ENCODE measurements around the gene AASDH. TPM values are rescaled to one million over a fixed set of nuclear protein-coding genes. Genes with fewer than 3 reads are reported as not detected.

The AASDH gene
- total and polyA plus RNA-seq, 2 of the 4 experiments (the other 2 are of a cell fraction), result 4.7 to 12.0 TPM

- Histone ChIP-seq H3K4me2 (ENCODE audit: low read depth, low read length) (no peak overlapping the region), H4K20me1 (ENCODE audit: insufficient read depth, low read length) (no peaks in the 10 kb centered on the region), H3K14ac (replicated peaks; ENCODE audit: low read depth, low read length) (no peak overlapping the region), H2AFZ (replicated peaks; ENCODE audit: low read length, poor library complexity) (no peak overlapping the region), H3K4me1 (ENCODE audit: control insufficient read depth, insufficient read depth, low read length) (peaks cover 6% of the 10 kb centered on the region), H3K9me1 (ENCODE audit: insufficient read depth, low read length) (no peaks in the 10 kb centered on the region), H3K9ac (ENCODE audit: low read depth, low read length) (no peak overlapping the region), H3K56ac (ENCODE audit: extremely low read depth, insufficient read depth, low read length) (no peak overlapping the region), H3K18ac (ENCODE audit: low read depth, low read length) (no peak overlapping the region), H3K9me3 (ENCODE audit: control insufficient read depth, insufficient read depth, low read length) (no peaks in the 10 kb centered on the region), H2BK20ac (ENCODE audit: low read depth, low read length) (no peak overlapping the region), H2AK5ac (ENCODE audit: low read depth, low read length) (no peak overlapping the region), H3K4me3 (ENCODE audit: insufficient read depth, low read depth, low read length) (no peak overlapping the region), H3K36me3 (ENCODE audit: control insufficient read depth, insufficient read depth, low read length) (no peaks in the 10 kb centered on the region), H3K27me3 (ENCODE audit: control insufficient read depth, insufficient read depth, low read length) (no peaks in the 10 kb centered on the region), H3K23ac (ENCODE audit: low read depth, low read length) (no peak overlapping the region), H2BK5ac (ENCODE audit: low read depth, low read length, poor library complexity, severe bottlenecking) (no peak overlapping the region), H2BK15ac (ENCODE audit: low read depth, low read length) (no peak overlapping the region), H2AK9ac (replicated peaks; ENCODE audit: low read depth, low read length, poor library complexity) (no peak overlapping the region), H4K5ac (ENCODE audit: low read depth, low read length) (no peak overlapping the region), H2BK120ac (ENCODE audit: low read depth, low read length) (no peak overlapping the region), H4K91ac (ENCODE audit: insufficient read depth, low read depth, low read length) (no peak overlapping the region), H4K8ac (ENCODE audit: low read depth in 2 of 2, low read length in 2 of 2) (no peak overlapping the region), H3K79me1 (ENCODE audit: low read depth in 1 of 2, low read length in 2 of 2) (no peaks in the 10 kb centered on the region), H3K27ac (ENCODE audit: insufficient read depth, low read length) (no peak overlapping the region), H3K4ac (ENCODE audit: low read depth, low read length) (no peak overlapping the region)
- 93% methylated on average over 6 of the region's 10 CpGs; no CpG with 5 or more reads in 1 of the 2 experiments for WGBS, 2 experiments (ENCODE audit: extremely low coverage in 2 of 2, insufficient read length in 1 of 2)
- TF ChIP-seq CTCF (conservative IDR thresholded peaks at IDR 0.05; ENCODE audit: low read depth, low read length) (no peak), RAD21 (IDR thresholded peaks at IDR 0.05; ENCODE audit: low read length) (no peak), RFX5 (IDR thresholded peaks at IDR 0.05; ENCODE audit: low read depth, low read length) (no peak), MAZ (IDR thresholded peaks at IDR 0.05; ENCODE audit: borderline replicate concordance, low read depth, low read length) (no peak), SMC3 (IDR thresholded peaks at IDR 0.05; ENCODE audit: low read depth, low read length) (no peak), CHD1 (IDR thresholded peaks at IDR 0.05; ENCODE audit: low read depth, low read length) (no peak), NFE2L2 (IDR thresholded peaks at IDR 0.05; ENCODE audit: low read depth, low read length) (no peak), FOS (IDR thresholded peaks at IDR 0.05; ENCODE audit: low read depth, low read length) (no peak), BHLHE40 (IDR thresholded peaks at IDR 0.05; ENCODE audit: low read depth, low read length) (no peak)
- TF ChIP-seq, protein P1, sequence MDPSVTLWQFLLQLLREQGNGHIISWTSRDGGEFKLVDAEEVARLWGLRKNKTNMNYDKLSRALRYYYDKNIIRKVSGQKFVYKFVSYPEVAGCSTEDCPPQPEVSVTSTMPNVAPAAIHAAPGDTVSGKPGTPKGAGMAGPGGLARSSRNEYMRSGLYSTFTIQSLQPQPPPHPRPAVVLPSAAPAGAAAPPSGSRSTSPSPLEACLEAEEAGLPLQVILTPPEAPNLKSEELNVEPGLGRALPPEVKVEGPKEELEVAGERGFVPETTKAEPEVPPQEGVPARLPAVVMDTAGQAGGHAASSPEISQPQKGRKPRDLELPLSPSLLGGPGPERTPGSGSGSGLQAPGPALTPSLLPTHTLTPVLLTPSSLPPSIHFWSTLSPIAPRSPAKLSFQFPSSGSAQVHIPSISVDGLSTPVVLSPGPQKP (IDR thresholded peaks at IDR 0.05; ENCODE audit: borderline replicate concordance, low read depth, low read length), result no peak
- CTCF ChIA-PET, result no interaction called here
- POLR2A ChIA-PET (ENCODE audit: unreplicated experiment), result no interaction called here
- ATAC-seq (ENCODE audit: low read depth) (no peak), DNase-seq (no peak)
- intact Hi-C loops (cut with micrococcal nuclease), result no loop called here
- in situ Hi-C loops (cut with MboI; ENCODE audit: low sequenced_read_pairs), result loop anchor here (25.0 kb wide), 1 partner anchor 514 kb away; no protein-coding TSS in a partner anchor
- dilution Hi-C loops (cut with HindIII; ENCODE audit: low sequenced_read_pairs, unreplicated experiment), result no loop called here
- no TSS peak for BruUV-seq (replicated peaks)
Measured at GRCh38 chr4:56323327-56323726, 64.0 kb downstream of the AASDH start.

Measured in IMR-90 (cell line).